Thyroid gland (tissue), 4 donors: ENCODE measurements around the gene NUP88.

Source experiments
- CTCF ChIP-seq, 6 experiments: fragments of 200-600 bp in 3 of 6; fragments of 450-650 bp in 3 of 6; sonication (generic) in 3 of 6; IDR thresholded peaks; one replicate each; pipeline ENCODE4 v1.5.1; 2016 to 2019; ENCODE audit warnings: antibody characterized with exemption in 6 of 6, mild to moderate bottlenecking in 2 of 6, inconsistent platforms in 1 of 6, moderate library complexity in 1 of 6
- POLR2A ChIP-seq, 2 donors: fragments of 450-650 bp; IDR thresholded peaks; one replicate each; pipeline ENCODE4 v1.6.1; 2017; ENCODE audit warnings: antibody characterized with exemption in 2 of 2, mild to moderate bottlenecking in 2 of 2, moderate library complexity in 1 of 2

GRCh38 chr17:5429191-5429887, 9.9 kb upstream of the NUP88 start:
- TF ChIP-seq POLR2A (IDR thresholded peaks at IDR 0.05) (no peak), CTCF (IDR thresholded peaks at IDR 0.05) (no peak)
